Activated CD4-positive, CD25-positive, alpha-beta regulatory T cell treated with anti-CD3 and anti-CD28 coated beads, Interleukin-2, amount 50 U/mL, for 24 hours (primary cell): ENCODE data around the gene ZNF81.
"Not testable (repeated sequence)": the region's sequence is repeated elsewhere in the genome, so short reads cannot be mapped to it uniquely, and the experiment has no call there.

ENCODE experiments used
- ATAC-seq, 2 donors: fragments of 150-1000 bp; cut with Tn5 transposase; one replicate each; pipeline ENCODE4 v1.10.0; 2021; ENCODE audit warnings: mild to moderate bottlenecking in 1 of 2, moderate library complexity in 1 of 2

ZNF81 gene

DNA sequence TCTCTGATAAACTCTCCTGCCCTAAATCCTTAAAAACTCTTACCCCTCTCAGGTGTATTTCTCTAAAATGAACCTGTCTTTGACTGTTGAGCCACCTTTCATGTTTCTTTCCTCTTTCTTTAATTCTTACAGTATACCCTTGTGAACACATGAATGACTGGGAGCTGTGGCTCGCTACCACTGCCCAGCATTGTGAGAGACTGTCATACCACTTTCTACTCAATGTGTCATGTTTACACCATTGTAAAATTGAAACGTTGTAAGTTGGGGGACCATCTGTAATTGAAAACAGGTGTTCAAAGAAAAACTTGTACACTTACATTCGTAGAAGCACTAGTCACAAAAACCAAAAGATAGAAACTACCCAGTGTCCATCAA, 100.2 kb downstream of the ZNF81 start:
- ATAC-seq, result no peak

DNA sequence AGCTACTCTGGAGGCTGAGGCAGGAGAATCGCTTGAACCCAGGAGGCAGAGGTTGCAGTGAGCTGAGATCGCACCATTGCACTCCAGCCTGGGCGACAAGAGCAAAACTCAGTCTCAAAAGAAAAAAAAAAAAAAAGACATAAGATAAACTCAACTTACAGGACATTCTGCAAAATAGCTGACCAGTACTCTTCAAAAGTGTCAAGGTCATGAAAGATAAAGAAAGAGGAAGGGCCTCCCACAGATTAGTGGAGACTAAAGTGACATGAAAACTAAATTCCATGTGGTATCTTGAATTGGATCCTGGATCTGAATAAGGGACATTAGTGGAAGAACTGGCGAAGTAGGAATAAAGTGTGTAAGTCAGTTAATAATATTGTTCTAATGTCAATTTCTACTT, 103.7 kb downstream of the ZNF81 start:
- no peak for ATAC-seq

DNA sequence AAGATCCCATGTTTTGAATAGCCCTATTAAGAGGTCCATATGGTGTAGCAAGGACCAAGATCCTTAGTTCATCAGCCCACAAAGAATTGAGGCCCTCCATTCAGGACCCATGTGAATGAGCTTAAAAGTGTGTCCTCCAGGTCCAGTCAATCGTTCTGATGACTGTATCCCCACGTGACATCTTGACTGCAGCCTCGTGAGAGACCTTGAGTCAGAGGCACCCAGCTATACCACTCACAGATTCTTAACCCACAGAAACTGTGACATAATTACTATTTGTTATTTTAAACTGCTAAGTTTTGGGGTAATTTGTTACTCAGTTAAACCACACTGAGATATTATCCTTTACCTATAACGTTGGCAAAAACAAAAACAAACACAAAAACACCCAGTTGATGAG, 104.7 kb downstream of the ZNF81 start:
- peak in 1 of 2 donors; percentile 24 for ATAC-seq

DNA sequence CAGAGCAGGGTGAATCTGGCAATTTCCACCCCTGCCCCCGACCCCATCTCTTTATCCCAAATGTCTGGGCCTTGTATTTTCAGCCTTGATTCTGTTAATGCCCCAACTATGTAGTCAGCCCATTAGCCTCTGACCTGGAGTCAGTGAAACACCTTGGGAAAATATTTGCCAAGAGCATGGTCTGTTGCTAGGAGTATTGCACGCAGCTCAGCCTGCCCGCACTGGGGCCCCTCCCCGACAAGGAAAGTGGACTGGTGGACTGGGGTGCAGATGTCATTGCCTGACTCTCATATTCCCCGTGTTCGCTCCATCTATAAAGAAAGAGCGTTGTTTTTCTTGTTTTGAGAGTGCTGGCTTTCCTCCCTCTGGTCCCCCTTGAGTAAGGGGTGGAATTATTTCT, 118.6 kb downstream of the ZNF81 start:
- ATAC-seq, result not testable (repeated sequence)

DNA sequence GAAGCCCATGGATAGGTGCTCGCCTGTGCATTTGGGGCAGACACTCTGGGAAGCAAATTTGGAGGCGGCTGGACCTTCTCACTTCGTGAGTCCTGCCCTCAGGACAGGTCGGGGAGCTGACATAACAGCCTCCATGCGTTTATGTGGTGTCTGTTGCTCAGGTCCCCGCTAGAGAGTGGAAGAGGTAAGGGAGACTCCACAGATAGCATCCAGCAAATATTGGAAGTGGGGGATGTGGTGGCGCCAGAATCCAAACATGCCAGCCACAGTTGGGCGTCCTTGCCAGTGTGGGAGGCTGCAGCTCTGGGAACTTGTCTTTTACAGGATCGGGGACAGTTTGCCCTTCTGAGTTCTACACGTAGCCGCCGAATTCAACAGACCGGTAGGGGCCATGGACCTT, 119.3 kb downstream of the ZNF81 start:
- ATAC-seq, result no peak

GRCh38 chrX:47958206-47958605, 121.5 kb downstream of the ZNF81 start:
- not testable (repeated sequence) for ATAC-seq

DNA sequence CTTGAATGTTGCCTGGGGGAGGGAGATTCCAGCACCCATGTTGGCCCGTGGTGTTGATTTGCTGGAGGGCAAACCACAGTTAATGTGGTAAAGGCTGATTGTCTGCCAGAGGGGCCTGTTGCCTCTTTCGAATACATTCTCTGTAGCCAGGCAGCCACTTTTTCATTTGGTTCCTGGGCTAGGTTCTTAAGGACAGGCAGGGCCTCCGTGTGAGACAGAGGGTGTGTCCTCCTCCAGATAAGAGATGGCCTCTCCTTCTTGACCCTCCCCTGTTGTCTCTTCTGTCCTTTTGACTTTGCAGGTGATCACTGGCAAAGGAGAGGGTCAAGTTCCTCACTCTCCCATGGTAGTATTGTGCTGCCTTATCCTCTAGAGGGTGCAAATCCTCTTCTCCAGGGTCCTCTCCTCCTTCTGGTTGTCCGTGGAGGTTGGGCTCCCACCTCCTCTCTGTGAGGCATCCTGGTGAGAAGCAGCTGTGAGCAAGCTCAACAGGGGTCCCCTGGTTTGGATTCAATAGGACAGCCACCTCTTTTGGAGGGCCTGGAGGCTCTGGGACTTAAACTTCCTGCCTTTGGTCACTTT, 122.2 kb downstream of the ZNF81 start:
- peak in 1 of 2 donors; percentile 59 for ATAC-seq

DNA sequence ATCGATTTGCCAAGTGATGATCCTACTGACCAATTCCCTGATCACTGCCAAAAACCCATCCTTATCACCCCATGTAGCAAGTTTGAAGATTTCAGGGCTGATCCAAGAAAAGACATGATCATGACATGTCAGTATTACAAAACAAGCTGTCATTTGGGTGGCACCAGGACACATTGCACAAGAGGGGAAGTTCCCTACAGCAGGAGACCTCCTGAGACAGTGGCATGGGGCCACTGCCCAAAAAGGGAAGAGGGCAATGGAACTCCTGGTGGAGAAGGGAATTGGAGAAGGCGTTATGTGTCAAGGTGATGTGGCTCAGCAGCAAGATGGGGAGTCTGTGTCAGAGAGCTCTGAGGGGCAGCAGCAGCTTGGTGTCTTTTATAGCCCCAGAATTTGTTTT, 123.7 kb downstream of the ZNF81 start:
- no peak for ATAC-seq

DNA sequence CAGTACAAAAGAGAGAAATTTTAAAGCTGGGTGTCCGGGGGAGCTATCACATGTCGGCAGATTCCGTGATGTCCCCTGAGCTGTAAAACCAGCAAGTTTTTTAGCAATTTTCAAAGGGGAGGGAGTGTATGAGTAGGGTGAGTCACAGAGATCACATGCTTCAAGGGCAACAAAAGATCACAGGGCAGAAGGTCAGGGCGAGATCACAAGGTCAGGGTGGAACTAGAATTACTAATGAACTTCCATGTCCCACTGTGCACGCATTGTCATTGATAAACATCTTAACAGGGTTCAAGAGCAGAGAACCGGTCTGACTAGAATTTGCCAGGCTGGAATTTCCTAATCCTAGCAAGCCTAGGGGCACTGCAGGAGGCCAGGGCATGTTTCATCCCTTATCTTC, 125.1 kb downstream of the ZNF81 start:
- ATAC-seq, result not testable (repeated sequence)

DNA sequence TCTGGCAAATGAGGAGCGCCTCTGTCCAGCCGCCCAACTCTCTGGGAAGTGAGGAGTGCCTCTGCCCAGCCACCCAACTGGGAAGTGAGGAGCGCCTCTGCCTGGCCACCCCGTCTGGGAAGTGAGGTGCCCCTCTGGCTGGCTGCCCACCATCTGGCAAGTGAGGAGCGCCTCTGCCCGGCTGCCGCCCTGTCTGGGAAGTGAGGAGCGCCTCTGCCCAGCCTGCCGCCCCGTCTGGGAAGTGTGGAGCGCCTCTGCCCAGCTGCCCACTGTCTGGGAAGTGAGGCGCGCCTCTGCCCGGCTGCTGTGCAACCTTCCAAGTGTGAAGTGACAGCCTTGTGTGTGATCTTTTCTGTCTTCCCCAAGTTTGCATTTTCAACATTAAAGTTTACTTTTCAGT, 128.8 kb downstream of the ZNF81 start:
- not testable (repeated sequence) for ATAC-seq
